Fibroblast of upper back skin (primary cell): ENCODE results near the gene EFCC1.

Experiments
- DNase-seq: peaks from one replicate; pipeline ENCODE4 v3.0.0-alpha.2; 2013

EFCC1 gene

GRCh38 chr3:128994581-128995546, 6.2 kb upstream of the EFCC1 start:
- DNase-seq: no peak

DNA sequence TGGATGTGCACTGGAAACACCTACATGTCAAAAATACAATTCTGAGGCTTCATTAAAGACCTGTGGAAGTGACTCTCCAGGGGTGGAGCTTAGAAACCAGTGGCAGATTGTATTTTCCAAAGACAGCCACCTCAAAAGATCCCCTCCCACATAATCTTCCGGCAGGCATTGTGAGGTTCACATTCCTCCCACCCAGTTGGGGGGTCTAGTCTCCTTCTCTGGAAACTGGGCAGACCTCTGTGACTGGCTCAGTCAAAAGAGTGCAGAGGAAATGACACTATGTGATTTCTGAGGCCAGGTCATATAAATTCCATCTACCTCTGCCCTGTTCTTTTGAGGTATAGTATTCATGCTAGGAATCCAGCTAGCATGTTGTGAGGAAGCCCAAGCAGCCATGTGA, 5.4 kb upstream of the EFCC1 start:
- DNase-seq: no peak

DNA sequence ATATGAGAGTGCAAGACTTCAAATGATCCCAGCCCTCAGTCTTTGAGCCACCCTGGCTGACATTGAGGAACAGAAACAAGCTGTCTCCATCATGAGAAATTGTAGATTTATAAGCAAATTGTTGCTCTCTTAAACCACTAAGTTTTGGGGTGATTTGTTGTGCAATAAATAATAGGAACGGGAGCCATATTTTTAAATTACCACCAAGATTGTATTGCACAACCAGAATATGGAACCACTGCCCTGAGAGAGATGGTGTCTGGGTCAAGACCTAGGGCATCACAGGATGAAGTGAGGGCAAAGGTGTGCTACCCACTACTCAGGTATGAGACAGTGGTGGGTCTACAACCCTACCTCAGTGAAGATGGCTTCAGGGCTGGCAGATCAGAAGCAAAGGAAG, 4.9 kb upstream of the EFCC1 start:
- DNase-seq: no peak

- DNase-seq: no peak
Measured at GRCh38 chr3:128996726-128997125, 4.4 kb upstream of the EFCC1 start.

DNA sequence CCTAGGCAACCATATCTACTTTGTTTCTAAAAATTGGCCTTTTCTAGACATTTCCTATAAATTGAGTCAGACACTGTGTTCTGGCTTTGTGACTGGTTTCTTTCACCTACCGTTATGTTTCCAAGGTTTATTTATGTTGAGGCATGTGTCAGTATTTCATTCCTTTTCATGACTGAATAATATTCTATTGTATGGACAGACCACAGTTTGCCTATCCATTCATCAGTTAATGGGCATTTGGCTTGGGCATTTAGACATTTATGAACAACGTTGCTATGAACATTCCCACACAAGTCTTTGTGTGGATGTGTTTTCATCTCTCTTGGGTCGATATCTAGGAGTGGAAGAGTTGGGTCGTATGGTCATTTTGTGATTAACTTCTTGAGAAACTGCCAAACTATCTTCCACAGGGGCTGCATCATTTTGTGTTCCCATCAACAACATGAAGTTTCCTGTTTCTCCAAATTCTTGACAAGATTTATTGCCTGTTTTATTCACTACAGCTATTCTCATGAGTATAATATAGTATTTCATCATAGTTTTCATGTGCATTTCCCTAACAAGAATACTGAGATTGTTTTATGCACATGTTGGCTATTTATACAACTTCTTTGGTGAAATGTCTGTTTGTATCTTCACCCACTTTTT, 3.5 kb upstream of the EFCC1 start:
- DNase-seq: no peak

DNA sequence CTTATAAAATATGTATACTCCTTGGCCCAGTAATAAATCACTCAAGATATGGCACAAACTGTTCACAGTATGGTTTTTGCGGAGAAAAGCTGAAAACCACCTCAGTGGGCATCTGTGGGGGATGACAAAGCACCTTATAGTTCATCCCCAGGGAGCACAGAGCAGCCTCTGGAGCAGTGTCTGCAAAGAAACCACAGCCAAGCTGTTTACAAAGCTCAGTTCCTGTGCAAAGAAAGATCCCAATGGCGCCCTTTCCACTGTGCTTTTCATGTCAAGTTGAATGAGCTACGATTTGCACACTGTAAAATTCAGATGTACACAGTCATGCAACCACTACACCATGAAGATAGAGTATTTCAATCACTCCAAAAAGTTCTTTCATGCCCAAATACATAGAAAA, 2.5 kb upstream of the EFCC1 start:
- DNase-seq: no peak

DNA sequence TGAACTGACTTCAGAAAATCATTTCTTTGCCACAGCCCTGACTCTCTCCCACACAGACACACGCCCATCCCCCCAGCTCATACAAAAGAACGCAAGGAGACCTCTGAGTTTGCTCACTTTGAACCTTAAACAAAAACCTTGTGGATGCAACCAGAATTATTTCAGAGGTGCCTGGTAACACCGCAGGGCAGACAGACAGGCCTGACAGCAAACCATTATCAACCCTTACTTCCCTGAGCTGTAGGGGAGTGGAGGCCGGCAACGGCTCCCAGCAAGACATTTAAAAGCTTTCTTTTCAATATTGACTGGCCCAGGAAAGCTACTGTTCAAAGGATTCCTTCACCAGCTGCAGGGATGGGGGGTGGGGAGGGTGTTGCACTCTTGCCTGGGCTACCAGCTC, 2.0 kb upstream of the EFCC1 start:
- DNase-seq: no peak

GRCh38 chr3:129000742-129001100, 383 bp upstream of the EFCC1 start:
- no peak for DNase-seq

DNA sequence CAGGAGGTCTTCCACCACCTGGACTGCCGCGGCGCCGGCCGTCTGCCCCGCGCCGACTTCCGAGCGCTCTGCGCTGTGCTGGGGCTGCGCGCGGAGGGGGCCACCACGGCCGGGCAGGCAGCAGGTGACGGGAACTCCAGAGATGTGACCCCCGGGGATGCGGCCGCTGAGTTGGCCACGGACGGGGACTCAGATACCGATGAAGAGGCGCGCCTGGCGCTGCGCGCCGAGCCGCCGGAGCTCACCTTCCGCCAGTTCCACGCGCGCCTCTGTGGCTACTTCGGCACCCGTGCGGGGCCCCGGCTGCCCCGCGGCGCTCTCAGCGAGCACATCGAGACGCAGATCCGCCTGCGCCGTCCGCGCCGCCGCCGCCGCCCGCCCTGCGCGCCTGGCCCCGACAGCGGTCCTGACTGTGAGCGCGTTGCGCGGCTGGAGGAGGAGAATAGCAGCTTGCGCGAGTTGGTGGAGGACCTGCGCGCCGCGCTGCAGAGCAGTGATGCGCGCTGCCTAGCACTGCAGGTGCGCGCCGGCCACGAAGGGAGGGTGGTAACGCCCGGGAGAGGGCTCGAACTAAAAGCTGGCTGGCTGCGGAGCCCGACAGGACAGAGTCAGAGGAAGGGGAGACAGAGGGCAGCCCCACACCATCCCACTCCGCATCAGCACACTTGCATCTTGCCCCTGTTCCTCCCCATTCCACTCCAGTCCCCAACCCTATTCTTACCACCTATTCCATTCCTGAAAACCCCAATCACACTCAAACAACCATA, 885 bp downstream of the EFCC1 start:
- DNase-seq: no peak

DNA sequence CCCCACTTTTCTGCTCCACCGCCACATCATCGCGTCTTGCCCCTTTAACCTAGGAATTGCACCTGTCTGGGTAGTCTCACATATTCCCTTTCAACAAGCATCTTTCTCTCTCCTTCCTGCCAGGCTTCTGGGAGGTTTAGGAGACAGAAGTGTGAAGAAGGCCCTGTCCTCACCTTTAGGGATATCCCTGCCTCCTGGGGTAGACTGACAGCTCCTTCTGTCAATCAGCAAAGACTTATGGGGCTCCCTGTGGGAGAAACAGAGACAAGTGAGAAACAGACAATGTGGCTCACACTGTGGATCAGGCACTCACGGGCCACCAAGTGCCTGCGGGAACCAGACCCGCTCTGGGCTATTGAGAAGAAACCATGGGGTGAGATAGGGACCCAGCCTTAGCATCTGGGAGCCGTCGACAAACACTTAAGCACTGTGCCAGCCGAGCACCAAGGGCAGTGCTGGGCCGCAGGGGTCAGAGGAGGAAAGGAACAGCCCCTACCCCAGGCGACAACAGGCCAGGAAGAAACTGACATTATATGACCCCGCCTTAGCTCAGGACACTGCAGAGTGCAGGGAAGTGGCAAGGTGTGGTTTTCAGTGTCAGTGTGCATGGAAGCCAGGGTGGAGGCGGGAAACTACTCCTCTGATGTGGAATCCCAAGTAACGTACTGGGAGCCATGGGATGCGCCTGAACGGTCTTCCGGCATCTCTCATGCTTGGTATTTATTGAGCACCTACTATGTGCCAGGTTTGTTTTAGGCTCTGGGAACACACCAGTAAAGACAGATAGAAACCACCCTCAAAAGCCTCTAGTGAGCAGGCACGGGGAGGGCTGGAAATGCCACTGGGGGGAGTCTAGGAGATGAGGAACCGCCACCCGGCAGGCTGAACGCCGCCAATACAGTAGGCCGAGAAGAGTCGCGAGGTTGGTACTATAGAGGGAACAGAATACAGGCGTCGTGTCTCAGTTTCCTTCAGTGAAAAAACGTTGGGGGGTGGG, 1.8 kb downstream of the EFCC1 start:
- DNase-seq: no peak

- DNase-seq: no peak
Measured at GRCh38 chr3:129003578-129004112, 2.5 kb downstream of the EFCC1 start.

GRCh38 chr3:129004639-129005295, 3.7 kb downstream of the EFCC1 start:
- DNase-seq: no peak

DNA sequence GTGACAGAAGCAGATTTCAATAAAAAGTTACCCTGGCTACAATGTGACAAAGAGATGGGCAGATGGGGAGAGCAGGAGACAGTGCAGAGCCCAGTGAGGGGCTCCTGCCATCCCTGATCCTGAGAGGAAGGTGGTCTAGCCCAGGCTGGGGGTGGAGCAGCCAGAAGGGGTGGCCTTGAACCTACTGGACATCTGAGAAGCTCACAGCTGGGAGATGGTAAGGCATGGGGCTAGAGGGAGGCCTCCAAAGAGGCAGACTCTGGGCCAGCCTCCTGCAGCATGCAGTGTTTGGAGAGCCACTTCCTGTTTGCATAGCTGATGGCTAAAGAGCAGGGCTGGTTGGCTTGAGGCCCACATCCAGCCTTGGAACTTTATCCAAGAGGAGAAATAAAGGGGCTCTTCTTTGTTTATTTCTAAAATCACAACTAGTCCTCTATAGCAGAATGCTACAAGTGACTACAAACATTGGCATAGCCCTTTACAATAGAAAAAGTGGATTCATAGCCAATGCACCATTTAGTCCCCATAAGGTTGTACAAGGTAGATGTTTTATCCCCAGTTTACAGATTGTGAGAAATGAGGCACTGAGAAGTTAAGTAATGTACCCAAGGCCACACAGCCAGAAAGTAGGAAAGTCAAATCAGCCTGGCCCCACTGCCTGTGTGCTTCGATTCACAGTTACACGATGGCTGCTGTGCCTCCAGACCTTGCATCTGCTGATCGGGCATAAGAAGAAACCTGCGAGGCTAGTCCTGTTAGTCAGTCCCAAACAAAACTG, 4.6 kb downstream of the EFCC1 start:
- peak; percentile 6 for DNase-seq

GRCh38 chr3:129006864-129007263, 5.8 kb downstream of the EFCC1 start:
- no peak for DNase-seq

GRCh38 chr3:129007792-129008191, 6.7 kb downstream of the EFCC1 start:
- DNase-seq: no peak

DNA sequence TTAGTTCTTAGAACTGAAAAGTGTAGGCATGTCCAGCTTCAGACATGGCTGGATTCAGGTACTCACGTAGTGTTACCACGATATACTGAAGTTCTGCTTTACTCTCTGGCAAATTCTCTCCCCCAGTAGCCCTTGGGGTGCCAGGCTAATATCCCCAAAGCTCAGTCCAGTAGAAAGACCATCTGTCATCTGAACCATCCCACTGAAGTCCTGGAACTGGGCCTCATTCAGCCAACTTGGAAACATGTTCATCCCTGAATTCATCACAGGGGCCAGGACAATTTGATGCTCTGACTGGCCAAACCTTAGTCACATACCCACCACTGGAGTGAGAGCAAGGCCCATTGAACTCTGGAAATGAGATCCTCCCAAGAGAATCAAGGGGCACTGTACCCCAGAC, 8.2 kb downstream of the EFCC1 start:
- DNase-seq: no peak

DNA sequence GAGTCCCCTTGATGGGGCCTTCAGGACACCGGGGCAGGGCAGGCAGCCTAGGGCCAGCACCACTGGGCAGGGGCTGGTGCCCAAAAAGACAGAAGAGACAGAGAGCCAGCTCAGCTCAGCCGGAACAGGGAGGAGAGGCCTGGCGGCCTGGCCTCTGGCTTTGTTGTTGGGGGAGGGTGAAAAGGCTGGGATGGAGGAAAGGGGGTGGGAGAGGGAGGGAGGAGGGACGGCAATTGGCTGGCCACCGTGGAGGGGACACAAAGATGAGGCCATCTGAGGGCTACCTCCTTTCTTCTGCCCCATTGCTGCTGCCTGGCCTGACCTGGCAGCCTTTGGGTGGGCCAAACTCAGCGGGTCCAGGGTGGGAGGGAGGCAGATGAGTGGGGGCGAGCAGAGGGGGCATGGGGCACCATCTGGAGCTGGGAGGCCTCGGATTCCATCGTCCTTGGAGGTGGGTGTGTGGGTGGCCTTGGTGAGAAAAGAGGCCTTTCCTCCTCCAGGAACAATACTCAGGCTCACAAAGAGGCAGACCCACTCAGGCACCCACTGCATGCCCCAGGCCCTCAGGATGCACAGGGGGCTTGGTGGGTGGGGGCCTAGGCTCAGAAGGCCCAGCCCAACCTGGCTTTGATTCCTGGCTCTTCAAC, 9.3 kb downstream of the EFCC1 start:
- no peak for DNase-seq

GRCh38 chr3:129013491-129013891, 12.4 kb downstream of the EFCC1 start:
- no peak for DNase-seq

GRCh38 chr3:129014148-129014547, 13.0 kb downstream of the EFCC1 start:
- no peak for DNase-seq

DNA sequence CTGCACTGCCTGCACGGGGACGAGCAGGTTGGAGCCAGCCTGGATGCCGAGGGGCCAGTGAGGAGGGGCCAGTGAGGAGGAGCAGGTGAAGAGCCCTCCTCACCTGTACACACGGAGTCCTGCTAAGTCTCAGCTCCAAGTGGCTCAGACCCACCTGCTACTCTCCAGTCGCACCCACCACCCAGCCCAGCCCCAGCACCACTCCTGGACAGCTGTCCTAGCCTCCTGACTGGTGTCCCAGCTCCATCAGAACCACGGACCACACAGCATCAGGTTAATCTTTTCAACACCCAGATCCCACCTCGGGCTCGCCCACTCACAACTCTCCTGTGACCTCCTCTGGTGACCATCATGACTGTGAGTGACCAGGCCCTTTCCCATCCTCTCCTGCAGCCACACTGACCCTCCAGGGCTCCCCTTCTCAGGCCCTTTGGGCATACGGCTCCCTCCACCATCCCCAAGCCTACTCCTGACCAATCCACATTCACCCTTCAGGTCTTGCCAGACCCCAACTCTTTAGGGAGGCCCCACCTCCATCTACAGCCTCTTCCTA, 13.8 kb downstream of the EFCC1 start:
- DNase-seq: no peak
